Measurements from ENCODE around the gene AR. TPM values are rescaled to one million over a fixed set of nuclear protein-coding genes. Genes with fewer than 3 reads are reported as not detected.
A peak's percentile ranks its signal among the peaks of the same experiment; 100 is the strongest.

Gene AR
- total RNA-seq, 1 donor from 2014 or later: 20.2 TPM

DNA sequence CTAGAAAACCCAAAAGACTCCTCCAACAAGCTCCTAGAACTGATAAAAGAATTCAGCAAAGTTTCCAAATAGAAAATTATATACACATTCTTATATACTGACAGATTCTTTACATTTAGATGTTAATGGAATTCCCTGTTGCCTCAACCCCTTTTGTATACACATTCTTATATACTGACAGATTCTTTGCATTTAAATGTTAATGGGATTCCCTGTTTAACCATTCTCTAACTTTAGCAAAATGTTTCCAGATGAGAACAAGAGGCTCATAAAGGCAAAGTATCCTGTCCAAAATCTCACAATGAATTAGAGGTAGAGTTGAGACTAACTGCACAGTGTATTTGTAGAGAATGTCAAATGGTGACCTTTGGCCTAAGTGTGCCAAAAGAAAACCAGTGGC lies 23.1 kb upstream of the AR start:
- TF ChIP-seq, protein P1, sequence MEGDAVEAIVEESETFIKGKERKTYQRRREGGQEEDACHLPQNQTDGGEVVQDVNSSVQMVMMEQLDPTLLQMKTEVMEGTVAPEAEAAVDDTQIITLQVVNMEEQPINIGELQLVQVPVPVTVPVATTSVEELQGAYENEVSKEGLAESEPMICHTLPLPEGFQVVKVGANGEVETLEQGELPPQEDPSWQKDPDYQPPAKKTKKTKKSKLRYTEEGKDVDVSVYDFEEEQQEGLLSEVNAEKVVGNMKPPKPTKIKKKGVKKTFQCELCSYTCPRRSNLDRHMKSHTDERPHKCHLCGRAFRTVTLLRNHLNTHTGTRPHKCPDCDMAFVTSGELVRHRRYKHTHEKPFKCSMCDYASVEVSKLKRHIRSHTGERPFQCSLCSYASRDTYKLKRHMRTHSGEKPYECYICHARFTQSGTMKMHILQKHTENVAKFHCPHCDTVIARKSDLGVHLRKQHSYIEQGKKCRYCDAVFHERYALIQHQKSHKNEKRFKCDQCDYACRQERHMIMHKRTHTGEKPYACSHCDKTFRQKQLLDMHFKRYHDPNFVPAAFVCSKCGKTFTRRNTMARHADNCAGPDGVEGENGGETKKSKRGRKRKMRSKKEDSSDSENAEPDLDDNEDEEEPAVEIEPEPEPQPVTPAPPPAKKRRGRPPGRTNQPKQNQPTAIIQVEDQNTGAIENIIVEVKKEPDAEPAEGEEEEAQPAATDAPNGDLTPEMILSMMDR (IDR thresholded peaks at IDR 0.05; ENCODE audit: unreplicated experiment): no peak
- DNase-seq (ENCODE audit: low spot score): no peak
- Mint-ChIP-seq H3K4me1 (ENCODE audit: unreplicated experiment) (peaks cover 11% of the 10 kb centered on the region), H3K36me3 (ENCODE audit: low read depth, unreplicated experiment) (no peaks in the 10 kb centered on the region), H3K4me3 (ENCODE audit: unreplicated experiment) (no peak overlapping the region), H3K27ac (ENCODE audit: unreplicated experiment) (peak overlapping the region; percentile 57), H3K27me3 (ENCODE audit: unreplicated experiment) (no peaks in the 10 kb centered on the region), H3K9me3 (ENCODE audit: unreplicated experiment) (no peaks in the 10 kb centered on the region)

DNA sequence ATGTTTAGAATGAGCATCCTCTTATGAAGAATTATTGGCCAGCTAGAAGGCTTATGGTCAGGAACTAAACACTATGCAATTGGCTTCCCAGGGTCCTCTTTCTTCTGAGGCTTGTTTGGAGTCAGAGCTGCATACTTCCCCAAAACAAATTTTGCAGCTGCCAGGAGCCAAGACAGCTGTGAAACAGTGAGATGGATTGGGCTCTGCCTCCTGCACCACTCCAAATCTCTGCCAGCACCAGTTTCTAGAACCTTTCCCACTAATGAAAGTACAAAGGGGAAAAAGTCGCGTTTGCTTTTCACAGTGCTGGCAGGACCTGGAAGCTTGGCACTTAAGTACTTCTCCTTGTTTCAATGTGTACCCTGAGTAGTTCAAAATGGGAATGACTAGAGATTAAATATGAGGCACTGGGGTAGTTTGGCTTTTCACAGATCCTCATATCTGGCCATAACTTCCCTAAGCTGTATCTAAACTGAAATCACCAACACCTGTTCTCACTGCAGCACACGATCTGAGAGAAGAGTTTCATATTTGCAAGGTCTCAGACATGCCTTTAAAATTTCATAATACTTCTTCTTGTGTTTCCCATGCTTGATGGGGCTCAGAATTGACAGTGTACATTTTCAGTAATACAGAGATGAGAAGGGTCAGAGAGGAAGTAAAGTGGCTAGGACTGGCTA lies 20.7 kb upstream of the AR start:
- Mint-ChIP-seq H3K36me3 (ENCODE audit: low read depth, unreplicated experiment) (no peaks in the 10 kb centered on the region), H3K9me3 (ENCODE audit: unreplicated experiment) (no peaks in the 10 kb centered on the region), H3K27me3 (ENCODE audit: unreplicated experiment) (no peaks in the 10 kb centered on the region)

DNA sequence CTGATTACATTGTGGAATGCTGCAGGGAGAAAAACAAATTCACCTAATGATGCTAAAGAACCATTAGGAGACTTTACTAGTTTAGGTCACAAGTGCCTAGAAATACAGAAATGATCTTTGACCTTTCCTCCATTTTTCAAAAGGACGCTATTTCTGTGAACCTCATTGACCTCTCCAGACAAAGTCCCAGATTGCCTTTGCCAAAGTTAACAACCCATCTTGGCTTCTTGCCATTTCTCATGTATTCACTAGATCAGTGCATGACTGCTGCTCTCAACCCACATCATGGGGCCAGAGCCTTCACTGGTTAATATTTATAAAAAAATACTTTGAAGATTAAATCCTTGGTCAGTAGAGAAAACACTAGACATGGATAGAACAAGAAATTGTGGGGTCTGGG lies 19.9 kb upstream of the AR start:
- Mint-ChIP-seq H3K27ac (ENCODE audit: unreplicated experiment) (no peak overlapping the region), H3K4me3 (ENCODE audit: unreplicated experiment) (no peak overlapping the region), H3K27me3 (ENCODE audit: unreplicated experiment) (no peaks in the 10 kb centered on the region), H3K4me1 (ENCODE audit: unreplicated experiment) (peaks cover 11% of the 10 kb centered on the region), H3K36me3 (ENCODE audit: low read depth, unreplicated experiment) (no peaks in the 10 kb centered on the region), H3K9me3 (ENCODE audit: unreplicated experiment) (no peaks in the 10 kb centered on the region)
- TF ChIP-seq, protein P1 (IDR thresholded peaks at IDR 0.05; ENCODE audit: unreplicated experiment): no peak
- no peak for DNase-seq (ENCODE audit: low spot score)

More for the DNA sequence above, 20.7 kb upstream of the AR start:
- no peak for DNase-seq (ENCODE audit: low spot score)
- TF ChIP-seq, protein P1 (IDR thresholded peaks at IDR 0.05; ENCODE audit: unreplicated experiment): no peak
- Mint-ChIP-seq H3K4me1 (ENCODE audit: unreplicated experiment) (peaks cover 11% of the 10 kb centered on the region), H3K27ac (ENCODE audit: unreplicated experiment) (no peak overlapping the region), H3K4me3 (ENCODE audit: unreplicated experiment) (no peak overlapping the region)

DNA sequence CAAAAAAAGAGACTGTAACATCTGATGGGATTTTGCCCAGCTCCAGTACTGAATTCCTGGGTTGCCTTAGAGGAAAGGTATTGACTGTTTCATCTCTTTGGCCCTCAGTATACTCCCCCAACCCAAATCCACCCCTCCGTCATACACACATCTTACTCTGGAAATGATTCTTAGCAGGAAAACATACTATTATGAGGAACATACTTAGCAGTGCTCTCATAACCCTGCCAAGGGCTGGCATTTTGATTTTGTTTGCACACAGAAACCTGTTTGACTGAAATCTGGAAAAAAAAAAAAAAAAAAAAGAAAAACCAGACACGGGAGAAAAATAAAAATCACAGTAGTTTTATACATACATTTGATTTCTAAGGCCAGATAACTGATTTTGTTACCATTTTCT lies 19.4 kb upstream of the AR start:
- TF ChIP-seq, protein P1 (IDR thresholded peaks at IDR 0.05; ENCODE audit: unreplicated experiment): no peak
- DNase-seq (ENCODE audit: low spot score): no peak
- peaks cover 11% of the 10 kb centered on the region for H3K4me1 Mint-ChIP-seq (ENCODE audit: unreplicated experiment)
- H3K4me3 Mint-ChIP-seq (ENCODE audit: unreplicated experiment): no peak overlapping the region
- H3K27me3 Mint-ChIP-seq (ENCODE audit: unreplicated experiment): no peaks in the 10 kb centered on the region
- H3K36me3 Mint-ChIP-seq (ENCODE audit: low read depth, unreplicated experiment): no peaks in the 10 kb centered on the region
- H3K27ac Mint-ChIP-seq (ENCODE audit: unreplicated experiment): no peak overlapping the region
- no peaks in the 10 kb centered on the region for H3K9me3 Mint-ChIP-seq (ENCODE audit: unreplicated experiment)

DNA sequence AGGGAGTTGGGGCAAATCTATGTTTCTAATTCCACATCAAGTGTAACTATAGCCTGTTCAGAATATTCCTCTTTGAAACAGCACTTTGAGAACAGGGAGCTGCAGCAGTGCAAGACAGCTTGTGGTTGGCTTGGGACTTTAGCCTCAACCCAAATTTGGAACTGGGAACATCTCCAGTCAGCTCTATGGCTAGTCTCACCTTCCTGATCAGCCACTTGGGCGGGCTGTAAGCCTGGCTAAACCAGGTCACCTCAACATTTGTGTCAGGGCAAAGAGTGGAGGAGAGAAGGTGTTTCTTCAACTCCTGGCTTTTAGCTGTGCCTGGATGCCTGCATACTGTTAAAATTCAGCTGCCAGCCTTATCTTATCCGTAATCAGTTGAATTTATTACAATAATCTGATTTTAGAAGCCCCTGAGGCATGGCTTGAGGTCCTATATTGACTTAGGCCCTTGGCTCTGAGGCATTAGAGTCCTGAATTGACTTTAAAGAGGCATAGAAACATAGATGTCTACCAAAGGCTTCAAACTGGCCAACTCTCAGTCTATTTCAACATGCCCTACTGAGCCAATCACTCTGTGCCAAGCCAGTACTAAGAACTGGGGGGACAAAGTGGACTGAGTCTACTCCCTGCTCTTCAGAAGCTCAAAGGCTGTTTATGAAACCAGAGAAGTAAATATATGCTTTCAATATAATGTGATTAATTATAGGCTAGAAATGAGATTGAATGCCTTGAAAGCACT lies 18.7 kb upstream of the AR start:
- H3K27me3 Mint-ChIP-seq (ENCODE audit: unreplicated experiment): no peaks in the 10 kb centered on the region
- DNase-seq (ENCODE audit: low spot score): no peak
- no peak overlapping the region for H3K27ac Mint-ChIP-seq (ENCODE audit: unreplicated experiment)
- no peaks in the 10 kb centered on the region for H3K9me3 Mint-ChIP-seq (ENCODE audit: unreplicated experiment)
- H3K4me1 Mint-ChIP-seq (ENCODE audit: unreplicated experiment): peaks cover 6% of the 10 kb centered on the region
- TF ChIP-seq, protein P1 (IDR thresholded peaks at IDR 0.05; ENCODE audit: unreplicated experiment): no peak
- no peak overlapping the region for H3K4me3 Mint-ChIP-seq (ENCODE audit: unreplicated experiment)
- H3K36me3 Mint-ChIP-seq (ENCODE audit: low read depth, unreplicated experiment): no peaks in the 10 kb centered on the region

Data from endothelial cell (in vitro differentiated cells).